ENCODE results near the gene UNC5B. TPM values are rescaled to one million over a fixed set of nuclear protein-coding genes. Genes with fewer than 3 reads are reported as not detected.
"Not testable (repeated sequence)": the region's sequence is repeated elsewhere in the genome, so short reads cannot be mapped to it uniquely, and the experiment has no call there.

UNC5B gene
- total RNA-seq, 2 donors from 2014 or later: not detected

GRCh38 chr10:71290331-71290730, 78.0 kb downstream of the UNC5B start:
- Mint-ChIP-seq H3K27me3 (peaks cover 27% of the 10 kb centered on the region), H3K4me3 (no peak overlapping the region), H3K4me1 (peaks cover 12% of the 10 kb centered on the region), H3K36me3 (ENCODE audit: low read depth) (peaks cover 4% of the 10 kb centered on the region), H3K27ac (no peak overlapping the region)
- no peak for ATAC-seq
- no peaks in the 10 kb centered on the region for H3K9me3 ChIP-seq (ENCODE audit: control insufficient read depth, low read length, poor library complexity, severe bottlenecking)
- DNase-seq: no peak

GRCh38 chr10:71290806-71291527, 78.6 kb downstream of the UNC5B start:
- peaks cover 5% of the 10 kb centered on the region for H3K36me3 Mint-ChIP-seq (ENCODE audit: low read depth)
- peaks cover 32% of the 10 kb centered on the region for H3K27me3 Mint-ChIP-seq
- no peak for DNase-seq
- peaks cover 14% of the 10 kb centered on the region for H3K4me1 Mint-ChIP-seq
- H3K4me3 Mint-ChIP-seq: no peak overlapping the region
- H3K9me3 ChIP-seq (ENCODE audit: control insufficient read depth, low read length, poor library complexity, severe bottlenecking): no peaks in the 10 kb centered on the region
- ATAC-seq: no peak
- H3K27ac Mint-ChIP-seq: no peak overlapping the region

- H3K36me3 Mint-ChIP-seq (ENCODE audit: low read depth): peaks cover 5% of the 10 kb centered on the region
- no peak for ATAC-seq
- no peaks in the 10 kb centered on the region for H3K9me3 ChIP-seq (ENCODE audit: control insufficient read depth, low read length, poor library complexity, severe bottlenecking)
- H3K4me1 Mint-ChIP-seq: peaks cover 14% of the 10 kb centered on the region
- H3K27ac Mint-ChIP-seq: no peak overlapping the region
- no peak overlapping the region for H3K4me3 Mint-ChIP-seq
- no peak for DNase-seq
- peaks cover 32% of the 10 kb centered on the region for H3K27me3 Mint-ChIP-seq
Measured at GRCh38 chr10:71291528-71291900, 79.1 kb downstream of the UNC5B start.

GRCh38 chr10:71292624-71293445, 80.5 kb downstream of the UNC5B start:
- DNase-seq (no peak), ATAC-seq (no peak)
- Mint-ChIP-seq H3K4me1 (peaks cover 14% of the 10 kb centered on the region), H3K27me3 (peaks cover 34% of the 10 kb centered on the region), H3K27ac (no peak overlapping the region), H3K36me3 (ENCODE audit: low read depth) (peaks cover 5% of the 10 kb centered on the region), H3K4me3 (no peak overlapping the region)
- H3K9me3 ChIP-seq (ENCODE audit: control insufficient read depth, low read length, poor library complexity, severe bottlenecking): no peaks in the 10 kb centered on the region

- no peak for DNase-seq
- no peaks in the 10 kb centered on the region for H3K9me3 ChIP-seq (ENCODE audit: control insufficient read depth, low read length, poor library complexity, severe bottlenecking)
- Mint-ChIP-seq H3K4me1 (peaks cover 12% of the 10 kb centered on the region), H3K27ac (no peak overlapping the region), H3K27me3 (peaks cover 30% of the 10 kb centered on the region), H3K4me3 (no peak overlapping the region), H3K36me3 (ENCODE audit: low read depth) (peaks cover 5% of the 10 kb centered on the region)
- no peak for ATAC-seq
Measured at GRCh38 chr10:71293446-71294084, 81.2 kb downstream of the UNC5B start.

- H3K4me1 Mint-ChIP-seq: peaks cover 12% of the 10 kb centered on the region
- DNase-seq (no peak), ATAC-seq (no peak)
- peaks cover 30% of the 10 kb centered on the region for H3K27me3 Mint-ChIP-seq
- H3K27ac Mint-ChIP-seq: no peak overlapping the region
- no peak overlapping the region for H3K4me3 Mint-ChIP-seq
- no peaks in the 10 kb centered on the region for H3K9me3 ChIP-seq (ENCODE audit: control insufficient read depth, low read length, poor library complexity, severe bottlenecking)
- H3K36me3 Mint-ChIP-seq (ENCODE audit: low read depth): peaks cover 5% of the 10 kb centered on the region
Measured at GRCh38 chr10:71294091-71294561, 81.8 kb downstream of the UNC5B start.

GRCh38 chr10:71294856-71295255, 82.5 kb downstream of the UNC5B start:
- H3K27me3 Mint-ChIP-seq: peaks cover 37% of the 10 kb centered on the region
- H3K4me1 Mint-ChIP-seq: peaks cover 14% of the 10 kb centered on the region
- H3K27ac Mint-ChIP-seq: no peak overlapping the region
- H3K36me3 Mint-ChIP-seq (ENCODE audit: low read depth): peaks cover 5% of the 10 kb centered on the region
- H3K4me3 Mint-ChIP-seq: no peak overlapping the region
- DNase-seq (no peak), ATAC-seq (no peak)
- no peaks in the 10 kb centered on the region for H3K9me3 ChIP-seq (ENCODE audit: control insufficient read depth, low read length, poor library complexity, severe bottlenecking)

- no peak overlapping the region for H3K4me3 Mint-ChIP-seq
- ATAC-seq: no peak
- H3K9me3 ChIP-seq (ENCODE audit: control insufficient read depth, low read length, poor library complexity, severe bottlenecking): no peaks in the 10 kb centered on the region
- H3K27ac Mint-ChIP-seq: no peak overlapping the region
- H3K36me3 Mint-ChIP-seq (ENCODE audit: low read depth): peaks cover 5% of the 10 kb centered on the region
- H3K4me1 Mint-ChIP-seq: peaks cover 13% of the 10 kb centered on the region
- no peak for DNase-seq
- peaks cover 42% of the 10 kb centered on the region for H3K27me3 Mint-ChIP-seq
Measured at GRCh38 chr10:71295641-71296040, 83.3 kb downstream of the UNC5B start.

- H3K4me3 Mint-ChIP-seq: no peak overlapping the region
Measured at GRCh38 chr10:71296086-71296485, 83.7 kb downstream of the UNC5B start.

GRCh38 chr10:71296811-71297210, 84.4 kb downstream of the UNC5B start:
- peaks cover 40% of the 10 kb centered on the region for H3K27me3 Mint-ChIP-seq
- ATAC-seq, DNase-seq: not testable (repeated sequence)

More at GRCh38 chr10:71296086-71296485, 83.7 kb downstream of the UNC5B start:
- Mint-ChIP-seq H3K27ac (no peak overlapping the region), H3K27me3 (peaks cover 42% of the 10 kb centered on the region), H3K4me1 (peaks cover 13% of the 10 kb centered on the region), H3K36me3 (ENCODE audit: low read depth) (peaks cover 5% of the 10 kb centered on the region)
- no peak for DNase-seq
- no peak for ATAC-seq
- H3K9me3 ChIP-seq (ENCODE audit: control insufficient read depth, low read length, poor library complexity, severe bottlenecking): no peaks in the 10 kb centered on the region

GRCh38 chr10:71297343-71297742, 85.0 kb downstream of the UNC5B start:
- Mint-ChIP-seq H3K4me3 (no peak overlapping the region), H3K36me3 (ENCODE audit: low read depth) (peaks cover 5% of the 10 kb centered on the region), H3K27me3 (peaks cover 45% of the 10 kb centered on the region), H3K27ac (no peak overlapping the region), H3K4me1 (peaks cover 13% of the 10 kb centered on the region)
- DNase-seq (no peak), ATAC-seq (no peak)
- no peaks in the 10 kb centered on the region for H3K9me3 ChIP-seq (ENCODE audit: control insufficient read depth, low read length, poor library complexity, severe bottlenecking)

More at GRCh38 chr10:71296811-71297210, 84.4 kb downstream of the UNC5B start:
- not testable (repeated sequence) for H3K27ac Mint-ChIP-seq; H3K9me3 ChIP-seq (ENCODE audit: control insufficient read depth, low read length, poor library complexity, severe bottlenecking); H3K36me3 Mint-ChIP-seq (ENCODE audit: low read depth); H3K4me3 Mint-ChIP-seq
- peaks cover 13% of the 10 kb centered on the region for H3K4me1 Mint-ChIP-seq

GRCh38 chr10:71299071-71299785, 86.9 kb downstream of the UNC5B start:
- ATAC-seq (no peak), DNase-seq (no peak)
- Mint-ChIP-seq H3K4me1 (peaks cover 16% of the 10 kb centered on the region), H3K27ac (no peak overlapping the region), H3K4me3 (no peak overlapping the region), H3K27me3 (peaks cover 54% of the 10 kb centered on the region), H3K36me3 (ENCODE audit: low read depth) (peaks cover 3% of the 10 kb centered on the region)
- H3K9me3 ChIP-seq (ENCODE audit: control insufficient read depth, low read length, poor library complexity, severe bottlenecking): no peaks in the 10 kb centered on the region

All from T-helper 17 cell (primary cell).